Small intestine (tissue), 7 donors: ENCODE data around the gene SAT2. TPM values are rescaled to one million over a fixed set of nuclear protein-coding genes. Genes with fewer than 3 reads are reported as not detected.
A peak's percentile ranks its signal among the peaks of the same experiment; 100 is the strongest.

Experiments used
- DNase-seq, 2 donors: peaks; one replicate each; pipeline versions ENCODE4 v3.0.0 to v3.0.0-alpha.2; 2013
- FAIRE-seq: peaks from 2 replicates; lab custom pipeline; 2012; peaks lifted over from hg19 to GRCh38; lab: Jason Lieb, UNC
- H3K27ac ChIP-seq, 3 donors: one replicate each; pipeline ENCODE4 v1.5.1; 2013; ENCODE audit warnings: low read length in 2 of 3, mild to moderate bottlenecking in 2 of 3, control low read depth in 1 of 3, inconsistent platforms in 1 of 3, low read depth in 1 of 3, moderate library complexity in 1 of 3
- H3K27me3 ChIP-seq, 3 donors: one replicate each; pipeline ENCODE4 v1.6.1; 2013; ENCODE audit warnings: low read length in 3 of 3, inconsistent platforms in 1 of 3; ENCODE audit not compliant: control insufficient read depth in 3 of 3, insufficient read depth in 3 of 3
- H3K36me3 ChIP-seq, 3 donors: one replicate each; pipeline ENCODE4 v1.6.1; 2013; ENCODE audit warnings: low read length in 3 of 3, inconsistent platforms in 1 of 3, low read depth in 1 of 3, mild to moderate bottlenecking in 1 of 3, moderate library complexity in 1 of 3; ENCODE audit not compliant: control insufficient read depth in 3 of 3, insufficient read depth in 2 of 3
- H3K4me1 ChIP-seq, 3 donors: one replicate each; pipeline ENCODE4 v1.6.1; 2013; ENCODE audit warnings: low read length in 2 of 3, inconsistent platforms in 1 of 3, low read depth in 1 of 3, mild to moderate bottlenecking in 1 of 3, moderate library complexity in 1 of 3; ENCODE audit not compliant: control insufficient read depth in 3 of 3, insufficient read depth in 2 of 3
- H3K4me3 ChIP-seq, 3 donors: one replicate each; pipeline ENCODE4 v1.5.1; 2013; ENCODE audit warnings: low read length in 3 of 3, control low read depth in 1 of 3, inconsistent platforms in 1 of 3, low read depth in 1 of 3, mild to moderate bottlenecking in 1 of 3, moderate library complexity in 1 of 3
- H3K9me3 ChIP-seq, 2 donors: one replicate each; pipeline ENCODE4 v1.6.1; 2013; ENCODE audit warnings: low read depth in 1 of 2, low read length in 1 of 2; ENCODE audit not compliant: control insufficient read depth in 2 of 2, insufficient read depth in 1 of 2
- WGBS, 3 donors: extraction: QIAGEN DNeasy Blood & Tissue Kit; methylation state at CpG; one replicate each; pipeline ENCODE4 v1.1.7; 2013; 5-methylcytosine and 5-hydroxymethylcytosine counted together
- polyA plus RNA-seq, 4 donors: library from polyadenylated mRNA; stranded (reverse) in 3 of 4; unstranded in 1 of 4; fragments of 200-250 nt in 3 of 4; fragments of 120-200 nt in 1 of 4; gene quantifications; one replicate each; pipeline versions ENCODE4 v1.2.1 to v1.2.3, GENCODE V29; 2013
- donor health status: healthy with polysubstance abuse.
- donor health status: control.
- donor health status: control.
- donor health status: Bipolar disorder and iron deficiency.
- donor health status: healthy.

Gene SAT2
- polyA plus RNA-seq, 4 donors = 204 to 1,210 (median 689) TPM

DNA sequence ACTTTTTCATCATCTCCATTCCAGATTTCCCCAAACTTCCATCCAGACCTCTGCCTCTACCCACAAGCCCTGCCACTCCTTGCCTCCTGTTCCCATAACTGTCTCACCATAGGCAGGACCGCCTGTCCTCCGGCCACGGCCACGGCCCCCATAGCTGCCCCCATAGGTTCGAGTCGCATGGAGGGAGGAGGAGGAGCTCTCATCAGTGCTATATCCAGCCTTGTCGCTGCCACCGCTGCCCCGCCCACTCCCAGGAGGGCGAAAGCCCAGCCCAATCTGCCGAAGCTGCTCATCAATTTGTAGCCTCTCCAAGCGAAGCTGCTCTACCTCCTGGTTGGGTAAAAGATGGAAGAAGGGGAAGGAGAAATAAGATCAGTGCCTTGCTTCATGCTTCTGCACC, 34.3 kb downstream of the SAT2 start:
- Histone ChIP-seq H3K9me3 (no peaks in the 10 kb centered on the region), H3K4me3 (no peak overlapping the region), H3K27me3 (no peaks in the 10 kb centered on the region), H3K36me3 (peaks cover 26 to 89% (median 32%) of the 10 kb centered on the region in 3 donors), H3K4me1 (peaks cover 0 to 12% (median 0%) of the 10 kb centered on the region in 3 donors), H3K27ac (no peak overlapping the region)
- WGBS, 3 donors = 86 to 90% (median 89%) methylated on average over 12 of the region's 12 CpGs
- DNase-seq (no peak), FAIRE-seq (no peak)

DNA sequence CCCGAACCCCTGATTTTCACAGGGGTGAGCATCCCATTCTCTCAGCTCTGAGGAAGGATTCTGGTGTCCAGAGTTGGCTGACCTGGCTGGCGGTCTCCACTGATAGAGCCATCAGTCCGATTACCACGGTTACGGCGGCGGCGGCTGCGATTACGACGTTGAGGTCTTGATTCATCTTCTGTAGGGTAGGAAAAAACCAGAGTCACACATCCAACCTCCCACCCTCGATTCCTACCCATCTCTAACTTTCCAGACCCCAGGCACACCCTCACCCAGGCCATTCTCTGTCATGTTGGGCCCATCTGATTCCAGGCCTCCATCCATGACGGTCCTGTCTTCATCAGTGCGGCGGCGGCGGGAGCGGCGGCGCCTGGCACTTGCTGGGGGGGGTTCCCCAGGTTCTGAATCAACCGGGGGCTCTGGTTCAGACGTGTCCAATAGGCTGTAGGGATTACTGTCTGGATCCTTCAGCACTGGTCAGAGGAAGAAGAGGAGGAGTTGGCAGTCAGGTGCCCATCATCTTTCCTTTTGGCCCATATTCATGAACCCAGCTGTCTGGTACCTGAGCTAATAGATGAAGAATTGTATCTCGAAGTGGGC, 35.1 kb downstream of the SAT2 start:
- Histone ChIP-seq H3K27me3 (no peaks in the 10 kb centered on the region), H3K4me3 (no peak overlapping the region), H3K4me1 (peaks cover 0 to 13% (median 0%) of the 10 kb centered on the region in 3 donors), H3K9me3 (no peaks in the 10 kb centered on the region), H3K27ac (no peak overlapping the region), H3K36me3 (peaks cover 26 to 92% (median 35%) of the 10 kb centered on the region in 3 donors)
- FAIRE-seq (no peak), DNase-seq (no peak)
- WGBS, 3 donors = 91 to 93% (median 92%) methylated on average over 23 of the region's 23 CpGs

DNA sequence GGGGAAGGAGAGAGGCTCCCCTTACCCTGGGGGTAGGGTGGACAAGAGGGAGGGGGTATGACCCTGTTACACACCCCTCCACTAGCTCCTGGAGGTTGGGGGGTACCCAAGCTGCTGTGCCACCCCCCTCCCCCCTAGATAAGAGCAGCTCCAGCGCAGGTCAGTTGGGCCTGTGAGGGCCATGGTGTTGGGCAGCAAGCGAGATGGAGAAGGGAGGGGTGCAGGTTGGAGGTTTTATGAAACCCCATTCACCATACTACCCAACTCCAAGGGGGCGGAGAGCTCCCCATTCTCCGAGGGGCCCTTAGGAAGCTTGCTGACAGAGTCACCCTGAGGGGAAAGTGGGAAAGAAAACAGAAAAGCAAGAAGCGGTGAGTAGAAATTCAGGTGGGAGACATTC, 36.0 kb downstream of the SAT2 start:
- H3K4me1 ChIP-seq = peaks cover 0 to 16% (median 0%) of the 10 kb centered on the region in 3 donors
- no peak overlapping the region for H3K4me3 ChIP-seq
- FAIRE-seq (no peak), DNase-seq (no peak)
- peaks cover 26 to 96% (median 37%) of the 10 kb centered on the region in 3 donors for H3K36me3 ChIP-seq
- no peak overlapping the region for H3K27ac ChIP-seq
- H3K27me3 ChIP-seq = no peaks in the 10 kb centered on the region
- no peaks in the 10 kb centered on the region for H3K9me3 ChIP-seq
- 88 to 89% (median 89%) methylated on average over 4 to 5 of the region's 5 CpGs for WGBS, 3 donors

DNA sequence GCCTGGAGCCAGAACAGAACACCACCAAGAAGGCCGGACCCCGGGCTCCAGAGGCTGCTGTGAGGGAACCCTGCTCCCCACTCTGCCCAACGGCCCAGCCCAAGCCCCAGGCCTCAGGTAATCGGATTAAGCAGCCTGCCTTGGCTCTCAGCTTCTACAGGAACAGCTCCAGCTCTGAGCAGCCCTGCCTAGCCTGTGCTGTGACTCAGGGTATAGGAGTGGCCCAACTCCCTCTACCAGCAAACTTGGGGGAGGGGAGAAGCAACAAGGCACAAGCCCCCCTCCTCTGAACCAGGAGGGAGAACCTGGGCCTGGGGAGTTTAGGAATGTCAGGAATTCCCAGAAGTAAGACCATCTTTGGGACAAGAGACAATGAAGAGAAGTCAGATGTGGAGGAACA, 36.9 kb downstream of the SAT2 start:
- Histone ChIP-seq H3K9me3 (no peaks in the 10 kb centered on the region), H3K27ac (no peak overlapping the region), H3K4me1 (peaks cover 0 to 16% (median 0%) of the 10 kb centered on the region in 3 donors), H3K4me3 (no peak overlapping the region), H3K27me3 (no peaks in the 10 kb centered on the region), H3K36me3 (peaks cover 25 to 96% (median 36%) of the 10 kb centered on the region in 3 donors)
- DNase-seq (no peak), FAIRE-seq (no peak)
- whole genome bisulfite sequencing, 3 donors = 81 to 93% (median 90%) methylated on average over 4 of the region's 4 CpGs

DNA sequence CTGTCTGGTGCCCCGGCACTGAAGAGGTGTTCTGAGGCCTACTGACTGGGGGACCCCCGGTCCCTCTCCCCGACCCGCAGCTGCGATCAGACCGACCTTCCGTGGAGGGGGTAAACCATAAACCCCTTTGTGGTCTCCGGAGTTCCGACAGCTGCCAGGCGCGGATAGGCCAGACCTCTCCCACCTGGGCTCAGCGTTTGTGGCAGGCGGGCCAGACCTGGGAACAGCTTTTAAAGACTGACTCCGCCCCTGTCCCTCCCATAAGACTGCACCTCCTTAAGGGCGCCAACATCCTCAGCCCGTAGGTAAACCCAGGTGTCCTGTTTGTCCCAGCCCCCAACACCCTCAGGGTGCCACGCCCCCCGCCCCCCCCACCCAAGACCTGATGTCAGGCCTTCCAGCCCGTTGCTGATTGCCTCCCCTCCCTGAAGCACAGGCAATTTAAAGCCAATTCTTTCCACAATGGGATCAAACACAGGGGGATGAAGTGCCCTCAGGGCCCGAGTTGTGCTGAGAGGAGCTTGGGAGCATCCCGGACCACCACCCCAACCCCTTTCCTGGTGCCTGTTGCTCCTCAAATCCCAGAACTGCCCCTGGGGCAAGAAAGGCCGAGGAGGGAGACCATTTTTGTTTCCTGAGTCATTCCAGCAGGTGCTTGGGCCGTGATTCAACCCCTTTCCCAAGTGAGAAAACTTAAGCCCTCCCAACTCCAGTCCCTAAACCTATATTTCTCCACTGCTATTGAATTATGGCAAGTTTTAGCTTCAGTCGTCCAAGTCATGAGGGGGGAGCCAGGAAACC, 37.5 kb downstream of the SAT2 start, which contains the start of gene SOX15:
SOX15 (minus strand) TSS at position 204 of the 801 bp plus-strand sequence. CDS start 418 bp downstream, outside the sequence.
- DNase-seq (no peak), FAIRE-seq (no peak)
- peaks cover 0 to 18% (median 0%) of the 10 kb centered on the region in 3 donors for H3K4me1 ChIP-seq
- H3K4me3 ChIP-seq = peak within 1 kb of the TSS in 1 of 3 donors; percentile 39
- peaks cover 19 to 96% (median 29%) of the 10 kb centered on the region in 3 donors for H3K36me3 ChIP-seq
- H3K27ac ChIP-seq = peak within 1 kb of the TSS in 1 of 3 donors; percentile 9
- H3K27me3 ChIP-seq = no peaks in the 10 kb centered on the region
- 69 to 73% (median 70%) methylated on average over 24 of the region's 24 CpGs for WGBS, 3 donors
- H3K9me3 ChIP-seq = no peaks in the 10 kb centered on the region

DNA sequence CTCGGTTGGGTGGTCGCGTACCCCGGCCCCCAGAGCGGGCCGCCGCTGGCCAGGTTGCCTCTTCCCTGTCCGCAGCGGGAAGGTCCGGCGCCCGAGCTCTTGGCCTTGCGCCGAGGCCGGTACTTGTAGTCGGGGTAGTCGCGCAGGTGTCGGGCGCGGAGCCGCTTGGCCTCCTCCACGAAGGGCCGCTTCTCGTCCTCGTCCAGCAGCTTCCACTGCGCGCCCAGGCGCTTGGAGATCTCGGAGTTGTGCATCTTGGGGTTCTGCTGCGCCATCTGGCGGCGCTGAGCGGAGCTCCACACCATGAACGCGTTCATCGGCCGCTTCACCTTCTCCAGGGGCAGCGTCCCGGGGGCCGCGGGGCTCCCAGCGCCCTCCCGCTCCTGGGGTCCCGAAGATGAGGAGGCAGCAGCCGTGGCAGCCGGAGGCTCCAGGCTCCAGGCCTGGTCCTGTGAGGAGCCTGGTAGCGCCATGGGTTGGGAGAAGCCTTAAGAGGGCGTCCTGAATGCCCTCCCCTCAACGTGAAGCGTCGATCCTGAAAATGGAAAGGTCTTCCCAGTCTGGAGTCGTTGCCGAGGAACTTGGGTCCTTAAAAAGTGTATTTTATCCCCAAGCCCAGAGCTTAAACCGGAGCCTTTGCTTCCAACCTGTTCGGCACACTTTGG, 38.3 kb downstream of the SAT2 start:
- Histone ChIP-seq H3K27ac (peak overlapping the region in 1 of 3 donors; percentile 9), H3K9me3 (no peaks in the 10 kb centered on the region), H3K4me3 (peak overlapping the region in 1 of 3 donors; percentile 39), H3K27me3 (no peaks in the 10 kb centered on the region), H3K4me1 (peaks cover 0 to 21% (median 3%) of the 10 kb centered on the region in 3 donors), H3K36me3 (peaks cover 18 to 89% (median 26%) of the 10 kb centered on the region in 3 donors)
- FAIRE-seq (no peak), DNase-seq (peak; percentile 80 to 92)
- WGBS, 3 donors = 24 to 34% (median 32%) methylated on average over 50 to 56 of the region's 56 CpGs

DNA sequence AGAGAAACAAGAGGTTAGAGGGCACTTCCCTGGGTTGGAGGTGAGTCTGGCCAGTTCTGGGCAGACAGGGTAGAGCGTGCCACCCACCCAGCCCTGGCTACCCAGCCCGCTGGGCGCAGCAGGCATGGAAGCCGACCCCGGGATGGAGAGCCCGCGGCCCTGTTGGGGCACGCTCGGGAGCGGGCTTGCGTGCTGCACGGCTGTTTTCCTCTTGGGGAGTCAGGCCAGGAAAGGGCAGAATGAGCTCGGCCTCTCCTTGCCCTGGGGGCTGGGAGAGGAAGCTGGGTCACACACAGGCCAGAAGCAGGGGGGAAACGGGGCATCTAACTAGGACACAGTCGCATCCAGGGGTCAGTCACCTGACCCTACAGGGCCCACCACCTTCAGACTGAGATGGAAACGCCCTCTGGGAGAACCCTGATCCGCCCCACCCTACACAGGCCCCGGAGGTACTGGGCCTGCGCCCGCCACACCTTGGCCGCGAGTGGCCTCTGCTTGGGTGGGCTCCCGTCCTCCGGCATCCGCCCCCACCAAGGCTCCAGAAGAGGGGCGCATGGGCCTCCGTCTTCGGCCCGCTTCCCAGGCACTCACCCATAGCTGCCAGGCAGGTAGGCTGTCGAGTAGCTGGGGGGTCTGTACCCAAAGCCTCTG, 38.9 kb downstream of the SAT2 start:
- DNase-seq (no peak), FAIRE-seq (no peak)
- Histone ChIP-seq H3K36me3 (peaks cover 18 to 85% (median 22%) of the 10 kb centered on the region in 3 donors), H3K4me1 (peaks cover 0 to 21% (median 3%) of the 10 kb centered on the region in 3 donors), H3K27me3 (no peaks in the 10 kb centered on the region), H3K4me3 (peak overlapping the region in 1 of 3 donors; percentile 39), H3K27ac (peak overlapping the region in 1 of 3 donors; percentile 9), H3K9me3 (no peaks in the 10 kb centered on the region)
- WGBS, 3 donors = 72 to 89% (median 85%) methylated on average over 17 to 30 of the region's 30 CpGs
